Amniotic stem cell (primary cell): ENCODE results near the gene XRN2.

Experiments used
- DNase-seq: peaks from one replicate; lab custom pipeline; 2025; lab: John Stamatoyannopoulos, UW

XRN2 gene

DNA sequence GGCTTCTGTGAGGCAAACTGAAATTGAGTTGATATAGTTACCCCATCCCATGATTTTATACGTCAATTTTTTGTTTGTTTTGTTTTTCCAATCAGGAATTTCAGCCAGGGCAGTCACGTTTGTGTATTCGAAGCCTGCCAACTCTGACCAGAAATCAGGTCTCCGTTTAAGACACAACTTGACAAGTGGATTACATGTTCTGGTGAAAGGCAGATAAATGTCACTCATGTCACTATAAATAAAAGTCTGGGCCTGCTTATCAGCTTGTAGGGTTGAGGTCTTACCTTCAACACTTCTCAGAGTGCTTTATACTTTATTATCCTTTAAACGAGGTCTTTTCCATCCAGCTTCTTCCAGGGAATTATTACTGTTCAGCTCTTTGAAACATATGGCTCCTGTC lies 8.4 kb upstream of the XRN2 start:
- no peak for DNase-seq

DNA sequence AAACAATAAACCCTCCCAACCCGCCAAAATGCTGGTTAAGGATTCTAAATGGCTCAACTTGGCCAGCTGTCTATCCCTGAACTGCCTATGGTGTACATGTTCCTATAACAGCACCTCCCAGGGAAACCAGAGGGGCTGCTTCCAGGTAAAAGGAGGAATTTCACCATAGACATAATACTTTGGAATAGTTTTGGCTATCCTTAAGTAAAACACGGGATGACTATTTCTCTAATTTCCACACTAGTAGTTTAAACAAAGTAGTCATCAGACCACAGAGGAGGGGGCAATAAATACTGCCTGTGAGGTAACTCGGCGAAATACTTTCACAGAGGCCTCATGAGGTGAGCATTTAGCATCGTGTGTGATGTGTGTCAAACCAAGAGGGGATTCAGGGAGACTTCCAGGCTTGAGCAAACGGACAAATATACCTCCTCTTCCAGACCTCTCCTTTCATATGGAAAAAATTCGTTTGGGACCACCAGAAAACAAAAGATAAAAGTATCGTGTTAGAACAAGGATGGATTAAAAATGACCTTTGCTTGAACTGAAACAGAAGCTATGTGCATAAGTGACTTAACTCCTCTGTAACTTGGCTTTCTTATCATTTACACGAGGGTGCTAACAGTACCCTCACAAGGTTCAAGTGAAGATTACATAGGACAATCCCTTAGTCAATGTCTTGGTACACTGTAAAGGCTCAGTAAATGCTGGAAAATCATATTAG lies 1.0 kb upstream of the XRN2 start:
- no peak for DNase-seq

DNA sequence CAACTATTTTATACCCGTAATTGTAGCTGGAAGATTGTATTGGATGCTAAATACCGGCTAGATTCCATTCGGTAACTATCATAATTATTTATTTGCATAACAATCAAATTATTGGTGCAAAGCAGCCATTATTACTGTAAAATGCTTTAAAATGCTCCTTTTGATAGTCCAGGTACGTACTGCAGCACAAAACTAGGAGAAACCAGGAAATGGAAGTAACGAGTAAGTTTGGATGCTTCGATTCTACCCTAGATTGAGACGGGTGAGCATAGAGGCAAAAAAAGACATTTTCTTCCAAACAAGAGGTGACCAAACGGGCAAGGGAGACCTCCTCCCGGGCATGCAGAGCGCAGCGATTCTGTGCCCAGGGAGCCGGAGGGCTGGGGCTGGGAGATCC lies 469 bp upstream of the XRN2 start:
- no peak for DNase-seq

DNA sequence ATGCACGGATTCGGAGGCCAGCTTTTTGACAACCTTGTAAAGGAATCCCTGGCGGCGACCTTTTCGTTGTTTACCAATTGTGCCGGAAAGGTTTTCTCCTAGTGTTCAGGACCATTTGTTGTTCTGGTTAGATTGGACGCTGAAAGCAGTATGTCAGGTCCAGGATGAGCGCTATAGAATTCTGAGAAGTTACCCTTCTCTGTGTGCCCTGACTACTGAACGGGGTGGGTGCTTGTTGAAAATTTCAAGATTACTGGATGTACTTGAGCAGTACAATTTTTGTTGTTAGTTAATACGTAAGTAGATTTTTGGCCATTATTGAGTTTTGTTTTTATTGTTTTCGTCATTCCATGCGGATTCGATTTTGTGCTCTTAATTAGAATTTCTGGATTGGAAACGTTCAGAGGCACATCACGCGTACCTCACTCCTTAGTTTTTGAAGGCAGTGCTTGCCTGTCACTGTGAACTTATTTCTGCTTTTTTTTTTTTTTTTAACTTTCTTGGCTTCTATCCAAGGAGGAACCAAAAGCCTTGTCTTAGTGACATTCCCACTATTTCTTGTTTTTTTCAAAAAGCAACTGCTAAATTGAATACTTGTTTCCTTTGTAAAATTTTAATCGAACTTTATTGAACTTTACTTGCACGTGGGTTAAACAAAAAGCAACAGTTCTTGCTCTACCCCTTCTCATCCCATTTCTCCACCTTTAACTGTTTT lies 898 bp downstream of the XRN2 start:
- DNase-seq: no peak

DNA sequence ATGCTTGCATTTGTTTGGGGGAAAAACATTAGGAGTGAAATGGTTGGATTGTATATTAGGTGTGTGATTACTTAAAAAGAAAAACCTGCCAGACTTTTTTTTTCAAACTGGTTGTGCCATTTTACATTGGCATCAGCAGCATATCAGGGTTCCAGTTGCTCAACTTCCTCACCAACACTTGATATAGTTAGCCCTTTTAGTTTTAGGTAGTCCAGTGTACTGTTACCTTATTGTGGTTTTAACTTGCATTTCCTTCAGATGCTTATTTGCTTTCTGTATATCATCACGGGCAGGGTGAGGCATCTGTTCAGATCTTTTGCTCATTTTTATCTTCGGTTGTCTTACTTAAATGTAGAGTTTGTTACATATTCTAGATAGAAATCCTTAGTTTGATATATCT lies 5.2 kb downstream of the XRN2 start:
- DNase-seq: no peak

DNA sequence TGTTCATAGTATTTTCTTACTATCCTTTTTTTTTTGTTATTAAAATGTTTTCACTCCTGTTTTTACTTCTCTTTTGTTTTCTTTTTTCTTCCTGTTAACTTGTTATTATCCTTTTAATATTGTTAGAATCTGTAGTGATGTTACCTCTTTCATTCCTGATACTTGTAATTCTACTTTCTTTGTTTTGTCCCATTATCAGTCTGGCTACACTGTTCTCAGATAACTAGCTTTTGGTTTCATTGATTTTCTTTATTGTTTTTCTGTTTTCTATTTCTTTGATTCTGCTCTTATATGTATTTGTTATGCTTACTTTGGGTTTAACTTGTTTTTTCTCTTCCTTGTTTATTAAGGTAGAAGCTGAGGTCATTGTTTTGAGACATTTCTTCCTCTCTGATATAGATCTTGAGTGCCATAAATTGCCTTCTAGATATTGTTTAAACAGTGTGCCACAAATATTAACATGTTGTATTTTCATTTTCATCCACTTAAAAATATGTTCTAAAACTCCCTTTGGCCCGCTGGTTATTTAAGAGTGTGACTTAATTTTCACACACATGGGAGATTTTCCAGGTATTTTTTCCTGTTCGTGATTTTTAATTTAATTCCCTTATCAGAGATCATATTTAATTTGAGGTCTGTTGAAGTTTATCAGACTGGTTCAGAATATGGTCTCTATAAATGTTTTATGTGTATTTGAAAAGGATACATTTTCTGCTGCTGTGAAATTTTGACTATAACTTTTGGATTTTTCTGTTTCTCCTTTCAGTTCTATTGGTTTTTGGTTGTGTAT lies 6.7 kb downstream of the XRN2 start:
- DNase-seq: no peak

DNA sequence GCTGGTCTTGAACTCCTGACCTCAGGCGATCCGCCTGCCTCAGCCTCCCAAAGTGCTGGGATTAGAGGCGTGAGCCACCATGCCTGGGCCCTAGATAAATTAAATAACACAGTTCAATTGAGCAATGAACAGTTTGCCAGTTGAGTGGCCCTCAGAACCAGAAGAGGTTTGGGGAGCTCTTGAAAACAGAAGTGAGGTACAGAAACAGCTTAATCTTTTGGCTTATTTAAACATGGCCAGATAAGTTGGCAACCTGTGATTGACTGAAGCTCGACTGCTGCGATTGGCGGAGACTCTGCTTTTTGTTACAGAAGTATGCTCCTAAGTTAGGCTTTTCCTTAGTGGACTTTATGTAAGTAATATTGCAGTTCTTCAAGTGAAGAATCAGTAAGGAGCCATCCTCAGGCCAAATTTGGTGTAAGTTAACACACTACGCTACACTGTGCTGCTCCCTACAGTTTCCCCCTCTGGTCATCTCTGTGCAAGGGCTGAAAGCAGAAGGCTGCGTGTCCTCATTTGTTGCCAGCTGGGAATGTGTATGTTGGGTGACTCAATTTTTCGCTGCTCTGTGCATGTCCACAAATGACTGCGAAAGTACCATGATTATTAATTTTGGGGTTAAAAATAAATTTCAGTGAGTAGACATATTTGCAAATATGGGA lies 9.8 kb downstream of the XRN2 start:
- no peak for DNase-seq

DNA sequence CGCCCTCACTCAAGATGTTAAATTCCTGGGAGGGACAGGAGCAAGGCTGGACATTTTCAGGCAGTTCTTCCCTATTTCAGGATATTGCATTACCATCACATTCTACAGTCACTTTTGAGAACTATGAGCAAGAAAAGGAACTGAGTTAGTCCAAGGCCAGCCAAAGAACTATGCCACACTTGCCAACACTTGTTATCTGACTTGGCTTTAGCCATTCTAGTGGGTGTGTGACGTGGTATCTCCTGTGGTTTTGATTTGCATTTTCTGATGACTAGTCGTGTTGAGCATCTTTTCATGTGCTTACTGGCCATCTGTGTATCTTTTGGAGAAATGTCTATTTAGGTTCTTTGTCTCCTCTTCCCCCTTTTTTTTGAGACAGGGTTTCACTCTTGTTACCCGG lies 12.0 kb downstream of the XRN2 start:
- DNase-seq: no peak

DNA sequence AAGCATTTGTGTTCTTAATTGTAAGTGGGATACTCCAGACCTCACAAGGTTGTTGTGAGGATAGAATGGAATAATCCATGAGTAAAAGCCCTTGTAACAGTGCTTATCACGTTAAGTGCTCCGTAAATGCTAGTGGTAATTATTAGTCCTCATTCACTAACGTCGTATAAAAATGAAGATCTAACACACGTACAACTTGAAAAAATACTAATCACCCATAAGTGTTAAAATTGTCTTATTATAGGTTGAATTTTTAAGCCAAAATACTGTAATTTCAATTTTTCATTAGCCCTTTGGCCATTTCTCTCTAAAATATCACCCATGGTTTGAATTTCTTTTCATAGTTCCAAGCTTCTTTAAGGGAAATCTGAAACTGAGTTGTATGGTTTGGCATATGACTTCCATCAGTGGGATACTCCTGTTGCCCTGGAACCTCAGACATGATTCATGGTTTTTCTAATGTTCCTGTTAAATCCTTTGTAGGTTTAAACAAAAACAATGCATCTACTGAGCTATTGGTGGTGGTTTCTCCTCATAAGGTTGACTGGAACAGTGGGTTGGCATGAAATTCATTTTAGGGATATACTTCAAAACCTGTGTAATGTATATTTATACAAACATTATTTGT lies 19.1 kb downstream of the XRN2 start:
- no peak for DNase-seq

DNA sequence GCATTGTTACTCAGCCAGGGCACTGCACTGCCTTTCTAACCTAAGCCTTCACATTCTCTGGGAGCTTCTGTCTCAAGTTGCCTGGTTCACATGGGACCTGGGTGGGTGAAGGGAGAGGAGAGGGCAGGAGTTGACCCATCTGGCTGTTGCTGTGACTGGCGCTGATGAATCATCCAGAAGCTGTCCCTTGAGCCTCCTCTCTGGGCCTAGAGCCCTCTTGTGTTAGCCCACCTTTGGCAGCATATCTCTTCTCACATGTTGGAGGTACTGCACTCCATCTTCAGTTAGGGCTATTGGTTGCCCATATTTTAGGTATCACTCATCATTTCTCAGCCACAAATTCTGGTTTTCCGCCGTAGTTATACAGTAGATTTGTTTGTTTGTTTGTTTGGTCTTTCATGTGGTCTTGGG lies 19.8 kb downstream of the XRN2 start:
- no peak for DNase-seq

DNA sequence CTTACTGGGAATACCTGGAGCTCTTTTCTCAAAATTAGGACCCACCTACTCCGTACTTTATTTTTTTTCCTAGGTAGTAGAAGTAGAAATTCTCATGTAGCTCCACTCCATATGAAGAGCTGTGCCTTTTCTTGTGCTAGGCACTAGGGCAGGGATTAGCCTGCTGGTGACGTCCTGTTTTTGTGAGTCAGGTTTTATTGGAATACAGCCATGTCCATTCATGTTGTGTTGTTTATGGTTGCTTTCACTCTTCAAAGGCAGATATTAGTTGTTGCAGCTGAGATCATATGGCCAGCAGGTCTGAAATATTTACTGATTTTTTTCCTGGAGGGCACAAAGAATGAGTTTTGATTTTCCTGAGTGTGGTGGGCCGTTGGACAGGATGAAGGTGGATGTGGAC lies 20.5 kb downstream of the XRN2 start:
- DNase-seq: no peak

DNA sequence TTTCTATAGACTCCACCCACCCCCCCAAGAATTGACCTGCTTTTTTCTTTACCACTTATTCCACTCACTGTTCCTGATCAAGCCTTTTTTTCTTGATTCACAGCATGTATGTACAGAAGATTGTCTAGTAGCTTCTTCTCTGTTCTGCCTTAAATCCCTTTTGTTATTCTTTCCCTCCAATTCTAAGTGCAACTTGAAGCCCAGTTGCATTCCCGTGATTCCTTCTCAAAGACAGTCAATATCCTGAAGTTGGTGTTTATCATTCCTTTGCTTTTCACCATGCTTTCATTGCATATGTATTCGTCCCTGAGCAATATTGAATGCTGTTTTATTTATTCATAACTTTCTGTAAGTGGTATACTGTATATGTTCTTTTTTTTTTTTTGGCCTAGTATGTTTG lies 21.0 kb downstream of the XRN2 start:
- DNase-seq: no peak

DNA sequence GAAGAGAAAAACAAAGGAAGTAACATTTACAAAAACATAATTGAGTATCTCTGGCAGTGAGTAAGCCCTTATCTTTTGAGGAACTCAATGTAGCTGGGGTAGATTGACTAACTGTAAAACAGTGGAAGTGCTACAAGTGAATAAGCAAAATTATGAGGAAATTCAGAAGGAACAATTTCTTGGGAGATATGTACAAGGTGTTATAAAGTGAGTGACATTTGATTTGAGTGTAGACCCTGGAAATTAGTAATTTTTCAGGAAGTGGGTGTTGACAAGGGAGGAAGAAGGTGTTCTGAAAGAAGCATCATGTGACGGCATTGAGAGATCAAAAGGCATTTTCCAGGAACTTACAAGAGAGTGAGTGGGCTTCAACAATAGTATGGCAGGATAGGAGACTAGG lies 22.2 kb downstream of the XRN2 start:
- DNase-seq: no peak

DNA sequence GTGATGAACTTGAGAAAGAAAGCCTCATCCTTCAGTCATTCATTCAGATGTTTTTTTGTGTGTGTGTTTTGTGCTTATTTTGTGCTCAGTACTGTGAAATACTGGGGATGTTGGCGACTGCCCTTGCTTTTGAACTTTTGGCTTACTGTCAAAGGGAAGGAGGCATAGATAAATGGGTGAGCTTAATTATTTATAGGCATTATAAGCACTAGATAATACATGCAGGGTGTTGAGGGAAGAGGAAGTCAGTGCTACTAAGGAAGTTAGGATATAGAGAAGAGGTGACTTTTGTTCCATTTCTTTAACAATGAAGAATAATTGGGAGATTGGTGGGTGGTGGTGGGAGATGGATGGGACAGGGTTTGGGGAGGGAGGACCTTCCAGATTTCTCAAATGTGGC lies 23.6 kb downstream of the XRN2 start:
- no peak for DNase-seq

DNA sequence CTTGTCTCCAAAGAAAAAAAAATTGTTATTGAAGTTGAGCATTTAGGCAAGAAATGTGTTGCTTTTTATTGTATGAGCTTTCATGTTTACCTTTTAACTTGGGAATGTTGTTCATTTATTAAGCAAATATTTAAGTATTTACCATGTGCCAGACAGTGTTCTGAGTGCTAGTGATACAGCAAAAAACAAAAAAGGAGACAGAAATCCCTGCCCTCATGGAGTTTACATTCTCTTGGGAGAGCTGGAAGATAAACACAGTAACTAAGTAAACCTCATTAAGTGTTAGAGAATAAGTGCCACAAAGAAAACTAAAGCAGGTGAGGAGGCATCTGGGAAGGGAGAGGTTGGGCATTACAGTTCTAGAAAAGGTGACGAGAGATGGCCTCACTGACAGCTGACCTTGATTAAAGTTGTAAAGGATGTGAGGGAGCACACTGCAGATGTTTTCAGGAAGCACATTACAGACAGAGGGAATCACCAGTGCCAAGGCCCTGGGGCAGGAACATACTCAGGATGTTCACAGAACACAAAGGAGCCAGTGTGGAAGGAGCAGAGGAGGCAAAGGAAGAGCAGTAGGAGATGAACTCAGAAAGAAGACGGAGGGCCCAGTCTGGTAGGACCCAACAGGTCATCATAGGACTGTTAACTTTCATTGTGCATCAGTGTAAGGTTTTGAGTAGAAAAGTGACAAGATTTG lies 33.5 kb downstream of the XRN2 start:
- DNase-seq: no peak

DNA sequence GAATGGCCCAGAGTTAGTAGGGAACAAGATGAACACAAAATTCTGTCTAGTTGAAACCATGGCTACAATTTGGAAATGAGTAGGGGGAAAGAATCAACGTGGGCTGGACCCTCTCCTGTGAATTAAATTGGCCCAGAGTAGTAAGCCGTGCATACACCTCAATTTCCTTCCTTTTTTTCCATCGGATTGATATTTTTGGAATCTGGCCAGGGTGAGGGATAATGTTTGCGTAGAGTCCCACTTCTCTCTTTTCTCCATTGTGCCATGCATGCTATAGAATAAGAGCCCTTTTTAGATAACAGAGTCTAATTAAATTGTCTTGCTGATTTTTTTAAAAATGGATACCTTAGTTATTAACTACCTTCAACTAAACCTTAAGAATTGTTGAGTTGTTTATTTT lies 35.2 kb downstream of the XRN2 start:
- DNase-seq: no peak

DNA sequence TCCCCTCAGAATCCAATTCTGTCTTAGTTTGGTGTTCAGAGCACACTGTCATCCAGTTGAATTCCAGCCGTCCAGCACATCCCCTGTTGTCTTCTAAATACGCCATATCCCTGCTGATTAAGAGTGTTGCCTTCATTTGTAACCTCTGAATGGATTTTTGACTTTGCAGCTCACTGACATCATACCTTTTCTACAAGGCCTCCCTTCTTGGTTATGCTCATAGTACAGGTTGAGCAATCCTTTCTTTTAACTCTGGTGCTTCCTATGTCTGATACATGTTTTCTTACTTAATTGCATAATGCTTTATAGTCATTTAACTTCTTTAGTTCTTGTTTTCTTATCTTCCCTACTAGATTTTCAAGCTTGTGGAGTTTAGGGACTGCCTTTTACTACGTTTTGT lies 36.4 kb downstream of the XRN2 start:
- DNase-seq: no peak

DNA sequence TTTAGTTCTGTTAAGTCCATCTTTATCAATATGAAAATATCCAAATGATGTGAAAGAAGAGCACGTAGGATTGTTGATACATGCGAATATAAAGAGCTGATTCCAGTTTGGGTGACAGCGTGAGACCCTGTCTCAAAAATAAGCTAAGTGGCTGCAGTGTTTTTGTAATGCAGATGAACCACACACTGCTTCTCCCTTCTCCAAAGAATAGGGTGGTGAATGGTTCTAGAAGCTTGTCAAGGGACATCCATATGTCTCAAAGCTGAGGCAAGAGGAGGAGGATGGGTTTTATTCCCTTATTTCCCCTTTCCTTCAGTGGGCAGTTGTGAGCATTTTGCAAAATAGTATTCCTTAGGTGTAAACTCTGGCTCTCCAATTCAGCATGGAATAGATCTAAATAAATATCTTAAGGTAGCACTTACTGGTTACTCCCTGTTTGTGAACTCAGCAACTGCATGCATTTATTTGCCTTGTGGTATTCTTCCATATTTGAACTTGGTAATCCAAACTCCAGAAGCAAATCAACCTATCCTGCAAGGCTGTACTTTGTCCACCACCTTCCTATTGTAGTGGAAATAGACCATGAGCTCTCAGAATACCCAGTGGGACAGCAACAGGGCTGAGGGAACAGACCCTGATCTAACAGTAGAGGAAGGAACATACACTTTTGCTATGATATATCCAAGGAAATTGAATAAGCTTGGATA lies 38.0 kb downstream of the XRN2 start:
- no peak for DNase-seq

DNA sequence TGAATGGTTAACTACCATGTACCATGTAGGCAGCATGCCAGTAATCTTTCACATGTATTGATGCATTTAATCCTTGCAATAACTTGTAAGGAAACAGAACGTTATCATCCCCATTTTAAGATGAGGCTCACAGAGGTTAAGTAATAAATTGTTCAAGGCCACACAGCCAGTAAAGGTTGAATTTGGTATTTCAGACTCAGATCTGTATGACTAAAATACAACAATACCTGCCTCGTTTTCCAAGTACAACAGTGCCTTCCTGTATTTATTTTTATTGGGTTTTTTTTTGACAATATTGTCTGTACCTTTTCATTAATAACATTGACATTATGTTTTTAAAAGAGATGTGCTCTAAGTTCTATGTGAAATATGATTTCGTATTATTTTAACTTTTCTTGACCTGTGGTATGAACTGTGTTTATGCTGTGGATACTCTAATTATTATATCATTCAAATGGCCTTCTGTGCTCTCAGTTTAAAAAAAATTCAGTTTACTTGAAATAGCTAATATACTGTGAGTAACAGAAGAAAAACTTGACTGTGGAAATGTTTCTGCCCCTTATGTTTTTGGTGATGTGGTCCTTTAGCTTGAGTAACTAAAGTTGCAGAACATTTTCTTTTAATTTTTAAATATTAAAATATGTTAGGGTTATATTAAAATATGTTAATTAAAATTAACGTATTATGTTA lies 39.7 kb downstream of the XRN2 start:
- no peak for DNase-seq

DNA sequence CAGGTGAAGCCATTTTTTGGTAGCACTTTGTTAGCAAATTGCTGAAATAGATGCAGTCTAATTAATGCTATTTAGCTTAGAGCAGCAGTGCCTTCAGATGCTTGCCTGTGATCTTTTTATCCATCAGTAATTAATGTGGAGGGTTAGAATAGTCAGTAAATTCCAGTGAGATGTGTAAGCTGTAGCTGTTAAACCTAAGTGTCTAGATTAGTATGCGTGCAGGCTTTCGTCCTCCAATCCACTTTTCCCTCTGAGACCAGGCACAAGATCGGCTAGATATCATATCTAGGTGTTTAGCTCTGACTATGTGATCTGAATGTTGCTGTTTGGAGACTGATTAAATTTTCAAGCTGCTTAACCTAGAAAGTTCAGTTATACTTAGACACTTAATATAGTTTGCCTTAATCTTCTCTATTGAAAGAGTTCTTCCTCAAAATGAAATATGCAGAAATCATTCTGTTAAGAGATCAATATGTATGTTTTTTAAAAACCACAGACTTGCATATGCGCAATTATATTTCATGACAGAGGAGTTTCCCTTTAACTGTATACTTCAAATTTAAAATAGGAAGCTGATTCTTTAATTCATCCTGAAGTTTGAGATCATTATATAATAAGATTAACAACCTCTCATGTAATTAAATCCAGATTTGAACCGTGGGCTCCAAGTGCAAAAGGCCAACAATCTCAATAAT lies 41.2 kb downstream of the XRN2 start:
- no peak for DNase-seq
